Mucosa of stomach (tissue), 1 donor: Measurements from ENCODE around the gene RMND5B.
"Not testable (repeated sequence)": the region's sequence is repeated elsewhere in the genome, so short reads cannot be mapped to it uniquely, and the experiment has no call there.

Source experiments
- H3K27me3 ChIP-seq: one replicate; pipeline ENCODE4 v1.7.0; 2013; ENCODE audit warnings: mild to moderate bottlenecking, low read length; ENCODE audit not compliant: control insufficient read depth, insufficient read depth
- H3K36me3 ChIP-seq: one replicate; pipeline ENCODE4 v1.7.0; 2013; ENCODE audit warnings: low read length; ENCODE audit not compliant: control insufficient read depth, insufficient read depth
- H3K4me1 ChIP-seq: one replicate; pipeline ENCODE4 v1.7.0; 2013; ENCODE audit warnings: mild to moderate bottlenecking, low read length; ENCODE audit not compliant: control insufficient read depth, insufficient read depth
- H3K4me3 ChIP-seq: one replicate; pipeline ENCODE4 v1.7.0; 2013; ENCODE audit warnings: low read length
- H3K9ac ChIP-seq: one replicate; pipeline ENCODE4 v1.7.0; 2013; ENCODE audit warnings: mild to moderate bottlenecking, low read length, moderate library complexity
- H3K9me3 ChIP-seq: one replicate; pipeline ENCODE4 v1.7.0; 2013; ENCODE audit warnings: mild to moderate bottlenecking, low read length, moderate library complexity; ENCODE audit not compliant: control insufficient read depth
- donor health status: Pancreatic carcinoma.

RMND5B gene

DNA sequence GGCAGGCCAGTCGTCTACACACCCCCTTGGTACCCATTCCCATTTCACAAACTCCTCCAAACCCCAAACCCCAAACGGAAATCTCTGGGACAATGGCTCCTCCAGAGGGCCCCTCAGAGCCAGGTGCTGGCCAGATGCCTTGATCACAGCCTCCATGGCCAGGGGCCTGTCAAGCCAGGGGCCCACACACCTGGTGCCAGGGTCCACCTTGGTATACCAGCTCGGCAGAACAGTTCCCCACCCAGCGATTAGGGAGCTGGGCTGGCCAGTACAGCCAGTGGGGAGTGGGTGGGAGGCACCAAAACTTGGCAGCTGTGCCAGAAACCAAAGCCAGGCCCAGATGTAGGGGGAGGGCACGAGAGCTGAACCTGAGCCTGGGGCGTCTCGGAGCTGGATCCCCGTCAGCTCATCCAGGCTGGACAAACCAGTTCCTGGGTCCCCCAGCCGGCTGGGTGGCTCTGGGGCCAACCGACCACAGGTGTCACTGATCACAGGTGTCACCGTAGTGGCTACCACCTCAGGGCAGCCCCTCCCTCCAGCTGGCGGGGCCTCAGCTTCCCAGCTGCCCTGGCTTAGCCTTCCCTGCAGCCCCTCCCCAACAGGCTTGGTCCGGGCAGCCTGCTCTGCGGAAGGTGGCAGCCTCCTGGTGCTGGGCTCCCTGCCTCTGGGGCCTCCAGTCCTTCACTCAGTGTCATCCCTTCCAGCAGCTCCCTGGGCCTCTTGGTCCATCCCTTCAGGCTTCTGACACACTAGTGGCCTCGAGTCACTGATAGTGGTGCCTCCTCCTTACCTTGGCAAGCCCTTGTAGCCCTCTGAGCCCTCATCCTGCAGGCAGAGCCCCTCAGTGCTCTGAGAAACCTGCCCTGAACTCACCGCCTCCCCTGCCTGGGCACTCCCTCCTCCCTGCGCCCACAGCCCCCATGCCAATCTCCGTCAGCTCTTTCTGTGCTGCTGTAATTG is 6.6 kb upstream of the RMND5B start:
- H3K36me3 ChIP-seq: no peaks in the 10 kb centered on the region
- H3K4me1 ChIP-seq: peaks cover 23% of the 10 kb centered on the region
- H3K9ac ChIP-seq: peak overlapping the region; percentile 7
- peaks cover 2% of the 10 kb centered on the region for H3K27me3 ChIP-seq
- H3K4me3 ChIP-seq: no peak overlapping the region
- no peaks in the 10 kb centered on the region for H3K9me3 ChIP-seq

DNA sequence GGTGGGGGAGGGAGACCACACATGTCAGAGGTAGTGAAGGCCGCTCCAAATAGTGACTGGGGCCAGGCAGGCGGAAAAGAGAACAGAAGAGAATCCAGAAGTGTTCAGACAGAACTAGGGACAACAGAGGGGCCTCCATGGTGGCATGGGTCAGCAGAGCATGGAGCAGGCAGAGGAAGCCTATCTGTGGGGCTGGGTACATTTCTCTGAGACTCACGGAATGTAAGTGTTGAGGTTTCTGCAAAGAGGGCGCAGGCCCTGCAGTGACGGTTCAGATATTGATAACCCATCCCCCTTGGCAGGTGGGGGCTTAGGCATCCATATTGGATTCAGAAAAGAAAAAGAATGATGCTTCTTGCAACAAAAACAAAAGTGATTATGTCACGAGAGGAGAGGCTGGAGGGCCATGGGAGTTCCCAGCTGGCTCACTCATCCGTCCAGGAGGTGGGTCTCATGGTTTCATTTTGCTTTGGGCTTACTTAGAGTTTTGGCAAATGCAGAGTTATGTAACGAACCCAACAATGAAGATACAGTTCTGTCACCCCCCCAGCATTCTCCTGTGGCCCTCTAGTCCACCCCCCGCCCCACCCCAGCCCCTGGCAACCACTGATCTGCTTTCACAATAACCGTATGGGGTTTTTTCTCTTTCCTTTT is 5.4 kb upstream of the RMND5B start:
- Histone ChIP-seq H3K9me3 (no peaks in the 10 kb centered on the region), H3K9ac (no peak overlapping the region), H3K4me1 (peaks cover 23% of the 10 kb centered on the region), H3K4me3 (no peak overlapping the region), H3K27me3 (no peaks in the 10 kb centered on the region), H3K36me3 (no peaks in the 10 kb centered on the region)

DNA sequence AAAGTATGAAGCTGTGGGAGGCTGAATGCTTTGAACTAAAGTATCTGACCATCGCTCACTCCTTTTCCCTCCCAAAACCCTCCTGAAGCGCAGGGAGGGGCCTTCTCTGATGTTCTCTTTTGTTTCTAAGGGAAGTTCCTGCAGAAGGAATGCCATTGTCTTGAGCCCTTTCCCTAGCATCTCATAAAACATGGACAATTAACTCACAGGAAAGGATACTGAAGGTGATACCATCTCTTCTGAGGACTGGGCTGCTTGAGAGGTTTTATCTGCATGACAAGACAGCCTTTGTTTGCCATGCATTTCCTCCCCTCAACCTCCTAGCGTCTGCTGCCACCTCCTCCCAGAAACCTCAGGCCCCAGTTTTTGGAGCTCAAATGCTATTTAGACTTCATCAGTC is 4.3 kb upstream of the RMND5B start:
- H3K4me3 ChIP-seq: no peak overlapping the region
- peaks cover 12% of the 10 kb centered on the region for H3K4me1 ChIP-seq
- no peaks in the 10 kb centered on the region for H3K36me3 ChIP-seq
- no peak overlapping the region for H3K9ac ChIP-seq
- no peaks in the 10 kb centered on the region for H3K9me3 ChIP-seq
- no peaks in the 10 kb centered on the region for H3K27me3 ChIP-seq

DNA sequence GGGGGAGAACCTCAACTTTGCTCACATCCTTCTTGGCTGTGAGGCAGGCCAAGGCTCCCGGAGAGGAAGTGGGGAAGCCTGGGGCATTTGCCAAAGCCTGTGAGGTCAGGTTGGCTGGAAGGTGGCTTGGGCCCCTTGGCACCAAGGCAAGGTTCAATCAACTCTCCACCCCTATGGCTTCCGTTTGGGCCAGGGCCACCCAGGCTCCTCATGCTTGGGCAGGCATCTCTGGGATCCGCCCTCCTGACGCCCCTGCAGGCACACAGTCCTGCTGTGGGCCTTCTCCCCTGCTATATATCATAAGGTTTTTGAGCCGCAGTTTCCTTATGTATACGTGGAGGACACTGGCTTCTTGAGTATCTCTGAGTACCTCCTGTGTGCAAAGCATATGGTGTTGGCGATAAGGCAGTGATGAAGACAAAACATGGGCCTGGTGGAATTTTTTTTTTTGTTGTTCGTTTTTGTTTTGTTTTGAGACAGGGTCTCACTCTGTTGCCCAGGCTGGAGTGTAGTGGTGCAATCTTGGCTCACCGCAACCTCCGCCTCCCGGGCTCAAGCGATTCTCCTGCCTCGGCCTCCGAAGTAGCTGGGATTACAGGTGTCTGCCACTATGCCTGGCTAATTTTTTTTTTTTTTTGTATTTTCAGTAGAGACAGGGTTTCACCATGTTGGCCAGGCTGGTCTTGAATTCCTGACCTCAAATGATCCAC is 3.4 kb upstream of the RMND5B start:
- H3K36me3 ChIP-seq, H3K4me3 ChIP-seq, H3K9me3 ChIP-seq, H3K9ac ChIP-seq, H3K27me3 ChIP-seq: not testable (repeated sequence)
- H3K4me1 ChIP-seq: peaks cover 12% of the 10 kb centered on the region

DNA sequence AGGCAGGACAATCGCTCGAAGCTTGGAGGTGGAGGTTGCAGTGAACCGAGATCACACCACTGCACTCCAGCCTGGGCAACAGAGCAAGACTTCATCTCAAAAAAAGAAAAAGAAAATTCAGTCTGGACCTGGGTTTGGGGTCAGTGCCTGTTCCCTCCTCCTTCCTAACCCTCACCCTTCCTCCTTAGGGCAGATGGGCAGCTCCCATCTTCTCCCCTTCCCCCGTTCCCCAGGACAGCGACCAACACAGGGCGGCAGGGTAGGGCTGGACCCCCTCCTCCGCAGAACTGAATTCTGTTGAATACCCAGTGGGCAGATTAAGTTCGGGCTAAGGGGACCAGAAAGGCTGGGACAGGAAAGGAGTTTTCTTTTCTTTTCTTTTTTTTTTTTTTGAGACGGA is 1.5 kb upstream of the RMND5B start:
- Histone ChIP-seq H3K4me3 (no peak overlapping the region), H3K4me1 (peaks cover under 1% of the 10 kb centered on the region), H3K9ac (no peak overlapping the region), H3K36me3 (no peaks in the 10 kb centered on the region), H3K9me3 (no peaks in the 10 kb centered on the region), H3K27me3 (no peaks in the 10 kb centered on the region)

DNA sequence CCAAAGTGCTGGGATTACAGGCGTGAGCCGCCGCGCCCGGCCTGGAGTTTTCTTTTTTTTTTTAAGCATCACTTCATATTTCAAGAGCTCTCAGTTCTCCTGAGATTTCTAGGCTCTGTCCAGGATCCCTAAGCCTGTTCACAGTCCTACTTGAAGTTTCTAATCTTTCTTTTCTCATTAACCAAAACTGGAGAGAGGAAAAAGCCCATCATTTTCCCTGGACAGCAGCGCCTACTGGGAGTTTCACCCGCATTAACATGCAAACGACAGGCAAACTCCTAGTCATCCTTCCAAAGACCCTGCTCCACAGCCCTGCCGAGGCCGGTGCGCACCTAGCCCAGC is 609 bp upstream of the RMND5B start:
- not testable (repeated sequence) for H3K4me1 ChIP-seq
- H3K9ac ChIP-seq: peak overlapping the region; percentile 87

DNA sequence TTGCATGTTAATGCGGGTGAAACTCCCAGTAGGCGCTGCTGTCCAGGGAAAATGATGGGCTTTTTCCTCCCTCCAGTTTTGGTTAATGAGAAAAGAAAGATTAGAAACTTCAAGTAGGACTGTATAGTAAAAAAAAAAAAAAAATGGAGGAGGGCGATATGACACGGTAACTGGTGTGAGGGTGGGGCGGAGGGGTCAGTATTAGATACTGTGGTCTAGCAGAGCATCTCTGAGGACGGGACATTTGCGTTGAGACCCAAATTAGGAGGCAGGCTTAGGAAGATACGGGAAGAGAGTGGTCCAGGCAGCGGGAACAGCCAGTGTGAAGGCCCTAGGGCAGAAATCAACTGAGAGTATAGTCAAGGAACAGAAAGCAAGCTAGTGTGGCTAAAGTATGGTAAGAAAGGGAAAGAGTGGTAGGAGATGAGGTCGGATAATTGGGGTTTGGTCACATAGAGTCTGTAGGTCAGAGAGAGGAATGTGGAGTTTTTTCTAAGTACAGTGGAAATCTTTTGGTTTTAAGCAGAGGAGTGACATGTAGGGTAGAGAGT is 707 bp downstream of the RMND5B start:
- Histone ChIP-seq H3K36me3 (peaks cover 4% of the 10 kb centered on the region), H3K9me3 (no peaks in the 10 kb centered on the region), H3K4me1 (no peaks in the 10 kb centered on the region), H3K4me3 (peak overlapping the region; percentile 78), H3K27me3 (no peaks in the 10 kb centered on the region), H3K9ac (peak overlapping the region; percentile 87)

More for the DNA sequence above, 609 bp upstream of the RMND5B start:
- H3K27me3 ChIP-seq, H3K36me3 ChIP-seq, H3K9me3 ChIP-seq: not testable (repeated sequence)
- peak overlapping the region; percentile 78 for H3K4me3 ChIP-seq

DNA sequence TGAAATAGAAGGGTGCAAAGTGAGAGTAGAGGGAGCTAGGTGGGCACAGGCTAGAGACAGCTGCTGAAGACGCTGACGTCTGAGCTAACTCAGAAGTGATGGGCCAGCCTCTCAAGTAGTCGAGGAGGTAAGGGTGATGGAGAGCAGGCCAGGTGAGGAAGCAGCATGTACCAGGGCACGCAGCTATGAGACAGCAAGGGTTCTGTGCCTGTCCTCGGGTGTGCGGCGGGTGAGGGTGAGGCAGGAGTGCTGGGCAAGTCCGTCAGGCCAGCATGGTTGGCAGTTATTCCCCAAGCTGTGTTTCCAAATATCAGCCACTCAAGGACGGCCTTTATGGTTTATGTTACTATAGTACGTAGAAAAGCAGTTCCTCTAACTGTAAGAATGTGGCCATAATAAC is 6.2 kb downstream of the RMND5B start:
- Histone ChIP-seq H3K27me3 (no peaks in the 10 kb centered on the region), H3K4me1 (no peaks in the 10 kb centered on the region), H3K9ac (no peak overlapping the region), H3K4me3 (no peak overlapping the region), H3K36me3 (peaks cover 9% of the 10 kb centered on the region), H3K9me3 (no peaks in the 10 kb centered on the region)

DNA sequence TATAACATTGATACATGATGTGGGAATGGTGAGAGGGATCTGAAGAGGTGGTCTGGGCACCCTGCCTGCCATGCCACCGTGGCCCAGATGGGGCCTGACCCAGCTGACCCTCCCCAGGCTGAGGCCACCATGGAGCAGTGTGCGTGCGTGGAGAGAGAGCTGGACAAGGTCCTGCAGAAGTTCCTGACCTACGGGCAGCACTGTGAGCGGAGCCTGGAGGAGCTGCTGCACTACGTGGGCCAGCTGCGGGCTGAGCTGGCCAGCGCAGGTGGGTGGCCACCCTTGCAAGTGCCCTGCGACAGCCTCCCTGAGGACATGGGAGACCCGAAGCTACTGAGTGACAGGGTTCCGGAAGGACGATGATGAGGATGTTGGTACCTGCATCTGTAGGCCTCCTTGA is 7.2 kb downstream of the RMND5B start:
- Histone ChIP-seq H3K36me3 (peaks cover 9% of the 10 kb centered on the region), H3K4me1 (no peaks in the 10 kb centered on the region), H3K9ac (no peak overlapping the region)

DNA sequence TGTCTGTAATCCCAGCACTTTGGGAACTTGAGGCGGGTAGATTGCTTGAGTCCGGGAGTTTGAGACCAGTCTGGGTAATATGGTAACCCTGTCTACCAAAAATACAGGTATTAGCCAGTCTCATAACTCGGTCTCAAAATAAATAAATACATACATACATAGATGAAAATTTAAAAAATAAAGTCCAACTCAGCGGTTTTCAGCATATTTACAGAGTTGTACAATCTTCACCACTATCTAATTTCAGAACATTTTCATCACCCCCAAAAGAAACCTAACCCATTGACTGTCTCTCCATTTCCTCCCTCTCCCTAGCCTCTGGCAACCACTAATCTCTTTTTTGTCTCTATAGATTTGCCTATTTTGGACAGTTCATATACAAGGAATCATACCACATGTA is 10.7 kb downstream of the RMND5B start:
- H3K4me3 ChIP-seq: no peak overlapping the region
- H3K4me1 ChIP-seq: no peaks in the 10 kb centered on the region
- peaks cover 12% of the 10 kb centered on the region for H3K36me3 ChIP-seq

More for the DNA sequence above, 7.2 kb downstream of the RMND5B start:
- no peak overlapping the region for H3K4me3 ChIP-seq
- H3K27me3 ChIP-seq: no peaks in the 10 kb centered on the region
- H3K9me3 ChIP-seq: no peaks in the 10 kb centered on the region

DNA sequence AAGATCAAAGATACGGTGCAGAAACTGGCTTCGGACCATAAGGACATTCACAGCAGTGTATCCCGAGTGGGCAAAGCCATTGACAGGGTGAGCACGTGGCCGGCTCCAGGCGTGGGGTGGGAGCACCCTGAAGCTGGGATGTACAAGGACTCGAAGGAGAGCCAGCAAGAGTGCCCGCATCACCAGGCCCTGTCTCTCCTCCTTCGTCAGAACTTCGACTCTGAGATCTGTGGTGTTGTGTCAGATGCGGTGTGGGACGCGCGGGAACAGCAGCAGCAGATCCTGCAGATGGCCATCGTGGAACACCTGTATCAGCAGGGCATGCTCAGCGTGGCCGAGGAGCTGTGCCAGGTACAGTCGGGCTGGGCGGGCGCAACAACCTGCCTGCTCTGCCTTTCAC is 11.8 kb downstream of the RMND5B start:
- H3K36me3 ChIP-seq: peaks cover 20% of the 10 kb centered on the region
- H3K9me3 ChIP-seq: no peaks in the 10 kb centered on the region

More for the DNA sequence above, 10.7 kb downstream of the RMND5B start:
- H3K9me3 ChIP-seq: no peaks in the 10 kb centered on the region
- no peak overlapping the region for H3K9ac ChIP-seq
- H3K27me3 ChIP-seq: no peaks in the 10 kb centered on the region

DNA sequence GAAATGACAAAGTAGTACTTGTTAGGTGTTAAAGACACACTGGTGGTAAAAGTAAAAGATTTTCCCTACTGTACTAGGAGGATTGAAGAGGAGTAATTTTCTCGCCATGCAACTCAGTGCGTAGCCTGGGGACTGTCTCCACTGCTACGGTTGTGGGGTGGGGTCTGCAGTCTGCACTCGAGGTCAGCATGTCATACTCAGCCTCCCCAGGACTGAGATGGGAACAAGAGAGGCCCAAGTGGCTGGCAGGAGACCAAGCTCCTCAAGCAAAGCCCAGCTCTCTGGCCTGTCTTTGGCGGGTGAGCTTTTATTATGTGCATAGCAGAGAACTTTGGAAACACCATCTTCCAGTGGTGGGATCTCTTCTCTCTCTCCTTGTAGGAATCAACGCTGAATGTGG is 12.4 kb downstream of the RMND5B start:
- Histone ChIP-seq H3K9ac (no peak overlapping the region), H3K36me3 (peaks cover 26% of the 10 kb centered on the region), H3K9me3 (no peaks in the 10 kb centered on the region), H3K4me1 (no peaks in the 10 kb centered on the region), H3K27me3 (no peaks in the 10 kb centered on the region), H3K4me3 (no peak overlapping the region)

More for the DNA sequence above, 11.8 kb downstream of the RMND5B start:
- no peak overlapping the region for H3K9ac ChIP-seq
- H3K4me3 ChIP-seq: no peak overlapping the region
- no peaks in the 10 kb centered on the region for H3K27me3 ChIP-seq
- H3K4me1 ChIP-seq: no peaks in the 10 kb centered on the region
